BLaER1 (cell line): ENCODE measurements around the gene NUP160.

Experiments
- H3K27ac ChIP-seq: shearing (Covaris generic); formaldehyde crosslinking; 2 replicates; pipeline ENCODE4 v1.8.1; 2022
- H3K27me3 ChIP-seq: shearing (Covaris generic); formaldehyde crosslinking; 2 replicates; pipeline ENCODE4 v1.8.1; 2022
- H3K36me3 ChIP-seq: shearing (Covaris generic); formaldehyde crosslinking; 2 replicates; pipeline ENCODE4 v1.8.1; 2022
- H3K4me1 ChIP-seq: shearing (Covaris generic); formaldehyde crosslinking; 2 replicates; pipeline ENCODE4 v1.8.1; 2022
- H3K4me2 ChIP-seq: shearing (Covaris generic); formaldehyde crosslinking; 2 replicates; pipeline ENCODE4 v1.8.1; 2022
- H3K4me3 ChIP-seq: shearing (Covaris generic); formaldehyde crosslinking; 2 replicates; pipeline ENCODE4 v1.8.1; 2022
- H3K9ac ChIP-seq: shearing (Covaris generic); formaldehyde crosslinking; 2 replicates; pipeline ENCODE4 v1.8.1; 2022
- H3K9me3 ChIP-seq: shearing (Covaris generic); formaldehyde crosslinking; 2 replicates; pipeline ENCODE4 v1.8.1; 2022
- H4K20me1 ChIP-seq: shearing (Covaris generic); formaldehyde crosslinking; 2 replicates; pipeline ENCODE4 v1.8.1; 2022
- Cebpa-rat ChIP-seq: shearing (Covaris generic); IDR thresholded peaks from 2 replicates; pipeline ENCODE4 v1.8.1; 2022

The NUP160 gene

GRCh38 chr11:47863189-47863897 lies 15.2 kb upstream of the NUP160 start:
- no peak overlapping the region for H3K4me3 ChIP-seq
- H3K9me3 ChIP-seq: peaks cover 9% of the 10 kb centered on the region
- H3K27ac ChIP-seq: peak overlapping the region; percentile 32; the same call in 1 of the 2 replicates
- peak overlapping the region; percentile 76 for H3K4me2 ChIP-seq
- H3K4me1 ChIP-seq: peaks cover 65% of the 10 kb centered on the region
- H3K36me3 ChIP-seq: no peaks in the 10 kb centered on the region
- H4K20me1 ChIP-seq: no peaks in the 10 kb centered on the region
- TF ChIP-seq Cebpa-rat: no peak
- H3K9ac ChIP-seq: no peak overlapping the region
- no peaks in the 10 kb centered on the region for H3K27me3 ChIP-seq

GRCh38 chr11:47861728-47862127 lies 13.6 kb upstream of the NUP160 start:
- TF ChIP-seq Cebpa-rat: no peak
- H3K9ac ChIP-seq: no peak overlapping the region
- H3K27ac ChIP-seq: no peak overlapping the region
- H3K27me3 ChIP-seq: no peaks in the 10 kb centered on the region
- no peak overlapping the region for H3K4me3 ChIP-seq
- no peaks in the 10 kb centered on the region for H3K36me3 ChIP-seq
- peaks cover 81% of the 10 kb centered on the region for H3K4me1 ChIP-seq
- peak overlapping the region; percentile 76 for H3K4me2 ChIP-seq
- peaks cover 9% of the 10 kb centered on the region for H3K9me3 ChIP-seq
- H4K20me1 ChIP-seq: no peaks in the 10 kb centered on the region

- Histone ChIP-seq H4K20me1 (no peaks in the 10 kb centered on the region), H3K9ac (no peak overlapping the region), H3K4me3 (no peak overlapping the region), H3K27ac (no peak overlapping the region), H3K4me2 (0 out of 2 replicates have a peak overlapping the region, but pooled peaks have one; percentile 3), H3K27me3 (no peaks in the 10 kb centered on the region), H3K9me3 (peaks cover 9% of the 10 kb centered on the region), H3K4me1 (peaks cover 93% of the 10 kb centered on the region), H3K36me3 (no peaks in the 10 kb centered on the region)
- TF ChIP-seq Cebpa-rat: no peak
These were observed 12.4 kb upstream of the NUP160 start for GRCh38 chr11:47860536-47860935.

- H3K36me3 ChIP-seq: no peaks in the 10 kb centered on the region
- H3K27me3 ChIP-seq: no peaks in the 10 kb centered on the region
- H3K9me3 ChIP-seq: no peaks in the 10 kb centered on the region
- H3K27ac ChIP-seq: peak overlapping the region; percentile 43
- H3K4me1 ChIP-seq: peaks cover 92% of the 10 kb centered on the region
- H4K20me1 ChIP-seq: no peaks in the 10 kb centered on the region
- TF ChIP-seq Cebpa-rat: no peak
- H3K9ac ChIP-seq: no peak overlapping the region
- no peak overlapping the region for H3K4me3 ChIP-seq
- peak overlapping the region; percentile 50 for H3K4me2 ChIP-seq
These were observed 9.9 kb upstream of the NUP160 start for GRCh38 chr11:47857892-47858543.

GRCh38 chr11:47857485-47857884 lies 9.3 kb upstream of the NUP160 start:
- Histone ChIP-seq H3K27me3 (no peaks in the 10 kb centered on the region), H3K4me1 (peaks cover 89% of the 10 kb centered on the region), H3K36me3 (no peaks in the 10 kb centered on the region), H3K9ac (no peak overlapping the region), H3K4me3 (no peak overlapping the region), H3K9me3 (no peaks in the 10 kb centered on the region), H3K4me2 (peak overlapping the region; percentile 50), H4K20me1 (no peaks in the 10 kb centered on the region), H3K27ac (peak overlapping the region; percentile 43)
- no peak for TF ChIP-seq Cebpa-rat

- Histone ChIP-seq H3K36me3 (no peaks in the 10 kb centered on the region), H3K4me1 (peaks cover 80% of the 10 kb centered on the region), H3K4me3 (no peak overlapping the region), H3K27ac (no peak overlapping the region), H3K9me3 (no peaks in the 10 kb centered on the region), H3K27me3 (no peaks in the 10 kb centered on the region), H3K9ac (no peak overlapping the region), H3K4me2 (no peak overlapping the region), H4K20me1 (no peaks in the 10 kb centered on the region)
- TF ChIP-seq Cebpa-rat: no peak
These were observed 8.0 kb upstream of the NUP160 start for GRCh38 chr11:47856186-47856585.

- H3K4me2 ChIP-seq: peak overlapping the region; percentile 86
- H4K20me1 ChIP-seq: no peaks in the 10 kb centered on the region
- H3K4me3 ChIP-seq: no peak overlapping the region
- no peaks in the 10 kb centered on the region for H3K9me3 ChIP-seq
- H3K9ac ChIP-seq: no peak overlapping the region
- no peaks in the 10 kb centered on the region for H3K27me3 ChIP-seq
- no peaks in the 10 kb centered on the region for H3K36me3 ChIP-seq
- H3K27ac ChIP-seq: no peak overlapping the region
- no peak for TF ChIP-seq Cebpa-rat
- peaks cover 81% of the 10 kb centered on the region for H3K4me1 ChIP-seq
These were observed 6.5 kb upstream of the NUP160 start for GRCh38 chr11:47854667-47855066.

GRCh38 chr11:47852053-47852452 lies 3.9 kb upstream of the NUP160 start:
- H3K9ac ChIP-seq: no peak overlapping the region
- H3K4me3 ChIP-seq: no peak overlapping the region
- H3K4me1 ChIP-seq: peaks cover 73% of the 10 kb centered on the region
- no peaks in the 10 kb centered on the region for H3K9me3 ChIP-seq
- H4K20me1 ChIP-seq: no peaks in the 10 kb centered on the region
- H3K27me3 ChIP-seq: no peaks in the 10 kb centered on the region
- H3K4me2 ChIP-seq: no peak overlapping the region
- H3K27ac ChIP-seq: no peak overlapping the region
- no peaks in the 10 kb centered on the region for H3K36me3 ChIP-seq
- TF ChIP-seq Cebpa-rat: no peak

GRCh38 chr11:47850337-47850736 lies 2.2 kb upstream of the NUP160 start:
- no peak for TF ChIP-seq Cebpa-rat
- Histone ChIP-seq H3K27ac (peak overlapping the region; percentile 16; the same call in 1 of the 2 replicates), H3K4me3 (no peak overlapping the region), H3K27me3 (no peaks in the 10 kb centered on the region), H3K4me1 (peaks cover 74% of the 10 kb centered on the region), H3K9ac (0 out of 2 replicates have a peak overlapping the region, but pooled peaks have one; percentile 20), H3K36me3 (peaks cover 10% of the 10 kb centered on the region), H3K4me2 (peak overlapping the region; percentile 75), H4K20me1 (no peaks in the 10 kb centered on the region), H3K9me3 (no peaks in the 10 kb centered on the region)

GRCh38 chr11:47848700-47849155 lies 578 bp upstream of the NUP160 start:
- Histone ChIP-seq H3K27ac (peak overlapping the region; percentile 96), H3K4me3 (peak overlapping the region; percentile 90), H3K27me3 (no peaks in the 10 kb centered on the region), H3K4me1 (peaks cover 67% of the 10 kb centered on the region), H3K9me3 (no peaks in the 10 kb centered on the region), H3K36me3 (peaks cover 26% of the 10 kb centered on the region), H4K20me1 (peaks cover 12% of the 10 kb centered on the region), H3K4me2 (peak overlapping the region; percentile 83), H3K9ac (peak overlapping the region; percentile 97)
- no peak for TF ChIP-seq Cebpa-rat
